ENCODE data around the gene PIK3CA.

DNA sequence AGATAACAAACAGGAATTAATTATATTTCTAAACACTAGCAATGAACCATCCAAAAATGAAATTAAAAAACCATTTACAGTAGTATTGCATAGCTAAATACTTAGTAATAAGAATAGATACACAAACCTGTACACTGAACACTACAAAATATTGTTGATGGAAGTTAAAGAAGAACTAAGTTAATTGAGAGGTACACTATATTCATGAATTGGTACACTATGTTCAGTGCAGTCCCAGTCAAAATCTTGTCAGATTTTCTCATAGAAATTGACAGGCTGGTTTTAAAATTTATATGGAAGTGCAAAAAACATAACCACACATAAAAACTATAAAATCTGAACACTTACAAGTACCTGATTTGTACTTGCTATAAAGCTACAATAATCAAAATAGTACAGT is 24.4 kb downstream of the PIK3CA start:
- TF ChIP-seq CTCF (IDR thresholded peaks at IDR 0.05): no peak
- no peak for TF ChIP-seq POLR2A (IDR thresholded peaks at IDR 0.05)

Data from esophagus squamous epithelium (tissue), 4 donors.